Activated CD8-positive, alpha-beta memory T cell treated with anti-CD3 and anti-CD28 coated beads, Interleukin-2, amount 50 U/mL, for 24 hours (primary cell): ENCODE results near the gene MCAT.

Experiments
- DNase-seq: peaks from one replicate; pipeline ENCODE4 v3.0.0-alpha.2; 2020; ENCODE audit errors: extremely low read depth

Gene MCAT

GRCh38 chr22:43142880-43143562 lies at the start of gene MCAT:
Gene MCAT, minus strand, starts transcription at chr22:43143398. Its CDS starts 50 bp downstream, at chr22:43143348.
- DNase-seq: peak; percentile 50

GRCh38 chr22:43191831-43192230 lies 48.6 kb upstream of the MCAT start:
- DNase-seq: no peak

- no peak for DNase-seq
Observed at GRCh38 chr22:43188829-43189545, 45.8 kb upstream of the MCAT start.

- DNase-seq: peak; percentile 87
Observed at GRCh38 chr22:43187171-43188099, 44.2 kb upstream of the MCAT start.

GRCh38 chr22:43186272-43187170 lies 43.3 kb upstream of the MCAT start, which contains the start of gene TTLL12:
Gene TTLL12, minus strand, starts transcription at chr22:43187134. Its CDS starts 65 bp downstream, at chr22:43187069.
- DNase-seq: no peak

- DNase-seq: no peak
Observed at GRCh38 chr22:43185860-43186261, 42.7 kb upstream of the MCAT start.

GRCh38 chr22:43183496-43184277 lies 40.5 kb upstream of the MCAT start:
- DNase-seq: no peak

GRCh38 chr22:43182726-43183125 lies 39.5 kb upstream of the MCAT start:
- no peak for DNase-seq

- no peak for DNase-seq
Observed at GRCh38 chr22:43182118-43182517, 38.9 kb upstream of the MCAT start.

- no peak for DNase-seq
Observed at GRCh38 chr22:43181321-43182076, 38.3 kb upstream of the MCAT start.

GRCh38 chr22:43180670-43181069 lies 37.5 kb upstream of the MCAT start:
- DNase-seq: no peak

GRCh38 chr22:43179911-43180195 lies 36.7 kb upstream of the MCAT start:
- DNase-seq: no peak

GRCh38 chr22:43179146-43179910 lies 36.1 kb upstream of the MCAT start:
- no peak for DNase-seq

GRCh38 chr22:43177479-43177878 lies 34.3 kb upstream of the MCAT start:
- no peak for DNase-seq

GRCh38 chr22:43176090-43176489 lies 32.9 kb upstream of the MCAT start:
- no peak for DNase-seq

- DNase-seq: no peak
Observed at GRCh38 chr22:43174941-43175531, 31.8 kb upstream of the MCAT start.

- DNase-seq: no peak
Observed at GRCh38 chr22:43173976-43174720, 30.9 kb upstream of the MCAT start.

GRCh38 chr22:43173566-43173965 lies 30.4 kb upstream of the MCAT start:
- no peak for DNase-seq
